GM19372 (cell line): ENCODE measurements around the gene DAB2IP.

Experiments used
- ATAC-seq: cut with Tn5 transposase; IDR thresholded peaks from one replicate; pipeline ENCODE4 v1.9.1; 2021; ENCODE audit warnings: mild to moderate bottlenecking, low read depth, moderate library complexity; ENCODE audit not compliant: unreplicated experiment

DAB2IP gene

DNA sequence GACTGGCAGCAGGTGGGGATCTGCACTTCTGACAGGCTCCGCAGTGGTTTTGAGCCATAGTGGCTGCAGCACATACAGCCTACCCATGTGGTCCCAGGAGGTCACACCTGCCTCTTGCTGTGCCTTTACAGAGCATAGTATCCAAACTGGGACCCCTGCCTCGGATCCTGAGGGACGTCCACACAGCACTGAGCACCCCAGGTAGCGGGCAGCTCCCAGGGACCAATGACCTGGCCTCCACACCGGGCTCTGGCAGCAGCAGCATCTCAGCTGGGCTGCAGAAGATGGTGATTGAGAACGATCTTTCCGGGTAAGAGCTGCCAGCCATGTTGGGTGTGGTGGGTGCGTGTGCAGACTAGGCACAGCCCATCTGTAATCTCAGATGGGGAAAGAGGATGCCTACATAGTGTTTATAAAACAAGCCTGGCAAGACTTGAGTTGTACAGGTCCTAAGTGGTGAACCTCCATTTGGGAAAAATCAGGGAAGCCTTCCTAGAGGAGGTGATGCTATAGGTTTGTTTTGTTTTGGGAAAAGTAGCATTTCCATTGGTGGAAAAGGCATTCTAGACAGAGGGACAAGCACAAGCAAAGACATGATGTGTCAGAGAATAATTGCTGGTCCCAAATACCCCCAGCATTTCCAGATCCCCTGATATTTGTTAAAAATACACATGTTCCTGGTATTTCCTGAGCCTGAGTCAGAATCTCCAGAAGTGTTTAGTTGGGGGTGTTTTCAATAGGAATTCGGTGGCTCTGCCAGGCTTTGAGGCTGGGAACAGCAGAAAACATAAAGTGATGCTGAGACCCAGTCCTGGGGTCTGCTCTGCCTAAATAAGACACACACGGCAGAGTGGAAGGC lies 119.2 kb downstream of the DAB2IP start:
- ATAC-seq, result no peak

DNA sequence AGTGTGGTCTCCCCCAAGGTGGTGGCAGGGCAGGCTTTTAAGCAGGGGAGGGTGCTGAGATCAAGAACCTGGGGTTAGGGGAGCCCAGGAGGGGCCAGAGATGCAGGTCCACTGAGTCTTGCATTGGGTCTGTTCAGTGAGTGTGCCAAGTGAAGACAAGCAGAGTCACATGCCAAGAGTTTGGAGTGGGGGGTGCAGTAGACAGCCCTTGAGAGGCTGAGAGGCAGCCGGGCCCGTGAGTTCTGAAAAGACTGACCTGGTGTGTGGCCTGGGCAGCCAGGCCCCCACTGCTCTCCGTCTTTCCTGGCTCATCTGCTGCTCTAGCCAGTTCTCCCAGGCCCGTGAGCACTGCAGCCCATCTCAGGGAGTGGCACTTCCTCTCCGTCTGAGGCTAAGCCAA lies 120.0 kb downstream of the DAB2IP start:
- ATAC-seq, result no peak

DNA sequence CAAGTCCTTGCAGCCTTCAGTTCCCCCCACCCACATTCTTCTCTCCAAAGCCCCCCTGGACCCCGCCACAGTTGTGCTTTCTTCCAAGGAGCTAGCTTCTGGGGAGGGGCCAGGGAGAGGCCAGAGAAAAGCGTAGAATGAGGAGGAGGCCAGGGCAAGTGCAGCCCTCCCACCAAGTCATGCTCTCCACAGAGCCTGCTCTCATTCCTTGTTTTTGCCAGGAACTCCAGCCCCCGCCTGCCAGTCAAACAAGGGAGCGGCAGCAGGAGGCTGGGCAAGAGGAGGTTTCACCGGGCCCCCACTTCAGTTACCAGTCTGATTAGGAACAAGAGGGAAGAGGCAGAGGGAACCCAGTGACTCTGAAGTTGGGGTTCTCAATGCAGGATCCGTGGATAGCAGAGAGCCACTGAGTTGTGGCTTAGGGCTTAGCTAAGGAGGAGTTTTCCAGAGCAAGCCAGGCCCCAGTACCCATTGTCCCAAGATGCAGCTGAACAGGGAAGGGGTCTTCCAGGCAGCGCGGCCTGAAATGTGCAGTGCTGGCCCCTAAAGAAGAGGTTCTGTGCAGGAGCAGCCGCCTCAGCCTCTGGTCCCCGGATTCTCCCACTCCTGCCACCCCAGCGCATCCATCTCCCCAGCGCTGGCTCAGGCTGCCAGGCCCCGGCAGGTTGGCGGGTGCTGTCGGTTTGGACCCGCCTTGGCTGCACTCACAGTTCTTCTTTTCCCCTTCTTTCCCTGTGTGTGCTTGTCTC lies 120.6 kb downstream of the DAB2IP start:
- ATAC-seq, result no peak

DNA sequence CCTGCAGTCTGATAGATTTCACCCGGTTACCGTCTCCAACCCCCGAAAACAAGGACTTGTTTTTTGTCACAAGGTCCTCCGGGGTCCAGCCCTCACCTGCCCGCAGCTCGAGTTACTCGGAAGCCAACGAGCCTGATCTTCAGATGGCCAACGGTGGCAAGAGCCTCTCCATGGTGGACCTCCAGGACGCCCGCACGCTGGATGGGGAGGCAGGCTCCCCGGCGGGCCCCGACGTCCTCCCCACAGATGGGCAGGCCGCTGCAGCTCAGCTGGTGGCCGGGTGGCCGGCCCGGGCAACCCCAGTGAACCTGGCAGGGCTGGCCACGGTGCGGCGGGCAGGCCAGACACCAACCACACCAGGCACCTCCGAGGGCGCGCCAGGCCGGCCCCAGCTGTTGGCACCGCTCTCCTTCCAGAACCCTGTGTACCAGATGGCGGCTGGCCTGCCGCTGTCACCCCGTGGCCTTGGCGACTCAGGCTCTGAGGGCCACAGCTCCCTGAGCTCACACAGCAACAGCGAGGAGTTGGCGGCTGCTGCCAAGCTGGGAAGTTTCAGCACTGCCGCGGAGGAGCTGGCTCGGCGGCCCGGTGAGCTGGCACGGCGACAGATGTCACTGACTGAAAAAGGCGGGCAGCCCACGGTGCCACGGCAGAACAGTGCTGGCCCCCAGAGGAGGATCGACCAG lies 121.3 kb downstream of the DAB2IP start:
- no peak for ATAC-seq

DNA sequence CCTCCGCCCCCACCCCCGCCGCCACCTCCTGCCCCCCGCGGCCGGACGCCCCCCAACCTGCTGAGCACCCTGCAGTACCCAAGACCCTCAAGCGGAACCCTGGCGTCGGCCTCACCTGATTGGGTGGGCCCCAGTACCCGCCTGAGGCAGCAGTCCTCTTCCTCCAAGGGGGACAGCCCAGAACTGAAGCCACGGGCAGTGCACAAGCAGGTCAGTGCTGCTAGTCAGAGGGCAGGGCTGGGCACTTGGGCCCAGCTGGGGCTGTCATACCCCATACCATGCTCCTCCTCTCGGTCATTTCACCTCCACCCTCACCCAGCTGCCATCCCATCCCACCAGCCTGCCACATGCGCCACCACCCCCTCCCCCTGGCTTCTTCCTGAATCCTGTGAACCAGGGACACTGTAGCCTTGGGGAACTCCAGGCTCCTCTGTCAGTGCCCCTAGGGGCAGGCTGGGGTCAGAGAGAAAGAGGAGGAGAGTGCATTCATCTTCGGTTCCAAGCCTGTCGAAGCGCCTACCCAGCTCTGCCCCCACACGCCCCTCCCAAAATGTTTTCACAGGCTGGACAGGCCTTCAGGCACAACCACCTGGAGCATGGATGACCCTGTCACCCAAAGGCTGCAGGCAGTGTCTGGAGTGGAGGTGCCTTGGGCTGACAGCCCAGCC lies 122.0 kb downstream of the DAB2IP start:
- ATAC-seq, result no peak

DNA sequence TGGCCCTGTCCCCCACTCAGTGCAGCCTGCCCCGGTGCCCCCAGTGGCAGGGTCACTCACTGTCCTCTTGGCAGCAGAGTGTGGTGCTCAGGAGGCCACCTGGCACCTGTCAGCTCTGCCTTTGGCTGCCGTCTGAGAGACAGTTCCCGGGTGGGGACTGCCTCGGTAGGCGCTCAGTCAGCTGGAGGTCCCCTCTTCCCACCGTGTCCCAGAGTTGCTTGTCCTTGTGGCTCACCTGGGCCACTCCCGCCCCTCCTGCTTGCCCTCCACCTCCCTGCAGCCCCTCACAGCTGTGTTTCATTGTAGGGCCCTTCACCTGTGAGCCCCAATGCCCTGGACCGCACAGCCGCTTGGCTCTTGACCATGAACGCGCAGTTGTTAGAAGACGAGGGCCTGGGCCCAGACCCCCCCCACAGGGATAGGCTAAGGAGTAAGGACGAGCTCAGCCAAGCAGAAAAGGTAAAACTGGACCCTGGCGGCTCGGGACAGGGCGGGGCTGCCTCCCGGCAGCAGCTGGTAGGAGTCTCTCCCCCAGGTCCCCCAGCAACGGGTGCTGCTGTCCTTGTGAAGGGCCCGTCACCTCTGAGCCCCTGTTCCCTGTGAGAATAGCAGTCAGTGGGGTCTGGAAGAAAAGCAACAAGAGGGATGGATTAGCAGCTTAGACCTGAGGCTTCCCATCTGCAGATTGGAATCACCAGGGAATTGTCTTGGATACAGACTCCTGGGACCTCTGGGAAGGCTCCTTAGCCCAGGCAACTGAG lies 122.7 kb downstream of the DAB2IP start:
- ATAC-seq, result no peak

DNA sequence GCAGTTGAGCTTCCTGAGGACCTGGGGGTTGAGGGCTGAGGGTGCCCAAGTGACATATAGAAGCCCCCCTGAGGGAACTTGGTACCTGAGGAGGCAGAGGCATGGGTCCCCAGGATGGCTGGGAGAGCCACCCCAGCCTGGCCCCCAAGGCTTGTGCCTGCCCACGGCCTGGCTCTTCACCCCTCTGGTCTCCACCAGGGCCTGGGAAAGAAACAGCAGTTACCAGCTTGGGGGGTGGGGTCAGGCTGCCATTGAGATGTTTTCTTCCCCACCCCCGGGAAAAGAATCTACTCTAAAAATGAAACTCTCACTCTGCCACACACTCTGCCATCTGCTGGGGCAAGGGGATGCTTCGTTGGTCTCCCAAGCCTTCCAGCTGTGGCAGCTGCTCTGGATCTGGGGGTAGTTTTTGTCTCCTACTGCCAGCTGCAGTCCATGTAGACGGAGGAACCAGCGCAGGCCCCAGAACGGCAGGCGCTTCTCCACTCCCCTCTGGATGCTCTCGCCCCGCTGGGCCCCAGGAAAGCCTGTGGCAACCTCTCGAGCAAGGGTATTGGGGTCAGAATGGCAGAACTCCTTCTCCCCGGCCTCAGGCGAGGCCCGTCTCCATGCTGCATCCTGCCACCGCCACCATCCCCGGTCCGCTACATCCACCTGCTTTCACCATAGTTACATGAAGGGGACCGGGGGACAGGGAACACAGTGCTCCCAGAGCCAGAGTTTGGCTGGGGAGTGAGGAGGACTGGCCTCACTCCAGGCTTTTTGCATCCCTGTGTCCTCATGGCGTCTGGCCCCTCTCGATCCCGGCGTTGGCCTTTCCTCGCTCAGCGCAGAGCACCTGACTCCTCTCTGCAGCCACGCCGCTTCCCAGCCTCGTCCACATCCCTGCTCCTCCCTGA lies 123.5 kb downstream of the DAB2IP start:
- ATAC-seq, result no peak

DNA sequence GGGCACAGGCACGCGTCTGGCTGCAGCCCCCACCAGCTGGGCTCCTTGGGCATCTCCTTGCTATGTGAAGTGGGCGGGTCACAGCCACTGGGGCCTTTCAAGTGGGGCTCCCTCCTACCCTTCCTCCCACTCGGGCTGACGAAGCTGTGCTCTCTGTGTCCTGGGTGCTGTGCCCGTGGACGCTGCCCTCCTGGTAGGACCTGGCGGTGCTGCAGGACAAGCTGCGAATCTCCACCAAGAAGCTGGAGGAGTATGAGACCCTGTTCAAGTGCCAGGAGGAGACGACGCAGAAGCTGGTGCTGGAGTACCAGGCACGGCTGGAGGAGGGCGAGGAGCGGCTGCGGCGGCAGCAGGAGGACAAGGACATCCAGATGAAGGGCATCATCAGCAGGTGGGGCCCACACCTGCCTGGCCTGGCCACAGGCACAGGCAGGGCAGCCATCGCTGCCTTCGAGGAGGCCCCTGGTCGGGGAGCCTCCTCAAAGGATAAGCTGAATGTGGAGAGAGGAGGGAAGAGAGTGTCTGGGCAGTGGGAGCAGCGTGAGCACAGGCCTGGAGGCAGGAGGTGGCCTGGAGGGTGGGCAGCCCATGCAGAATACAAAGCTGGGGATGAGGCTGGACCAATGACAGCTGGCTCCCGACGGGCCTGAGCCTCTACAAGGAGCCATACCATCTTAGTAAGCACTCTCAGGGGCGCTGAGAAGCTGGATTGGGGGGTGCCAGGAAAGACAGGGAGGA lies 124.7 kb downstream of the DAB2IP start:
- ATAC-seq, result no peak

DNA sequence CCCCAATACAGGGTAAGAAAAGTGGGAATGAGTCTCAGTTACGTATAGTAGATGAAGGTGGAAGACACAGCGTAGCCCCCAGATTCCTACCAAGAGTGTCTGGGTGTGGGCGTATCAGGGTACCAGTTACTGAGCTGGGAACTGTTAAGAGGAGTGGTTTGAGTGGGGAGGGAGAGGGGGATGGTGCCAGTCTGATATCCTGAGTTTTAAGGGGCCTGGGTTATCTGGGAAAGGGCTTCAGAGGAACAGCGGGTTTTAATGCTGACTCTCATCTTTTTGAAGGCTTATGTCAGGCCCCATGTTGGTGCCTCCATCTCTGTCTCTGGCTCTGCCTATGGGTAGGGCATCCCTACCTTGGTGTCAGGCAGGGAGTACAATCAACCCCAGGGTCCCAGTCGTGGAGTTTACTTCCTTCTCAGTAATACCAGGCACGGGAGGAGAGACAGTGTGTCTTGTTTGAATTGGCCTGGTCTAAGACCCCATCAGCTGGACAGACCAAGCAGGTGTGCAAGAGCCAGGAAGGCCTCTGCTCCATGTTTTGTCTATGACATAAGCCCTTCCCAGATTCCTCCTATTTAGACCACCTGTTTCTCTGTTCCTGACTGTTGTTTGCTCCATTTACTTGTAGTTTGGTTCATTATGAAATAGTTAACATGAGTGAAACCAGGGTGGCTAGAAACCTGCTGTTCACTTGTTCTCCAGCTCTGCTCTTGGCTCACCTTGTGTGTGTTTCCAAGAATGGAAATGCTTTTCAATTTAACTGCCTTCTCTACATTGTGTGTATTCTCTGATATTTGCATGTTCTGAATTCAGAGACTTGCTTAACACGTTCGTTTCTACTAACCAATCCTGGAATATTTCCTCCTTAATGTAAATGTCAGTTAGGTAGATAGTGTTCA lies 125.6 kb downstream of the DAB2IP start:
- no peak for ATAC-seq

DNA sequence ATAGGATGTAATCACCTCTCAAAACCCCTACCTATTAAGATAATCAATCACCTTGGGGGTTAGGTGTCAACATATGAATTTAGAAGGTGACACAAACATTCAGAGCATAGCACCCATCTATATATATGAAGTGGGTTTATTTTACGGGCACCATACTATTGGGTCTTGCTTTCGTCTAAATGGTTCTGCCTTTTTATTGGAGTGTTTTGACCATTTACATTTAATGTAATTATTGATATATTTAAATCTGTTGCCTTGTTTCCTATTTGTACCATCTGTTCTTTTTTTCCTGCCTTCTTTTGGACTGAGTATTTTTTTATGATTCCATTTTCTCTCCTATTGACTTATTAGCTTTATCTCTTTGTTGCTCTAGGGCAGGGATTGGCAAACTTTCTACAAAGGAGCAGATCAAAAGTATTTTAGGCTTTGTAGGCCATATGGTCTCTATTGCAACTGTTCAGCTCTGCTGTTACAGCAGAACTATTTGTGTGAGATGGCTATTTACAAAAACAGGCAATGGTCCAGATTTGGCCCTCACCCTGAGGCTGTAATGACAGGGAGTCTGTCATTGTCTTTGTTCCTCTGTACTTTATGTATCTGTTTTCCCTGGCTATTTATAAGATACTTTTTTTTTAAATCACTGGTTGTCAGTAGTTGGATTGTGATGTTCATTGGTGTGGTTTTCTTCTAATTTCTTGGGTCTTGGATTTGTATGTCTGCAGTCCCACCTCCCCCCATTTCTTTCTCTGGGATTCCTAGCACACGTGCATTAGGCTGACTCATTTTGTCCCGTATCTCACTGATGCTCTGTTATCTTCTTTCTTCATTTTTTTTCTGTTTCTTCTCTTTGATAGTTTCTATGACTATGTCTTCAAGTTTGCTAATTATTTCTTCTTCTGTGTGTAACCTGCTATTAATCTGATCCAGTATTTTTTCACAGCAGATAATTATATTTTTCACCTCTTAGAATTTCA lies 127.1 kb downstream of the DAB2IP start:
- ATAC-seq, result no peak

DNA sequence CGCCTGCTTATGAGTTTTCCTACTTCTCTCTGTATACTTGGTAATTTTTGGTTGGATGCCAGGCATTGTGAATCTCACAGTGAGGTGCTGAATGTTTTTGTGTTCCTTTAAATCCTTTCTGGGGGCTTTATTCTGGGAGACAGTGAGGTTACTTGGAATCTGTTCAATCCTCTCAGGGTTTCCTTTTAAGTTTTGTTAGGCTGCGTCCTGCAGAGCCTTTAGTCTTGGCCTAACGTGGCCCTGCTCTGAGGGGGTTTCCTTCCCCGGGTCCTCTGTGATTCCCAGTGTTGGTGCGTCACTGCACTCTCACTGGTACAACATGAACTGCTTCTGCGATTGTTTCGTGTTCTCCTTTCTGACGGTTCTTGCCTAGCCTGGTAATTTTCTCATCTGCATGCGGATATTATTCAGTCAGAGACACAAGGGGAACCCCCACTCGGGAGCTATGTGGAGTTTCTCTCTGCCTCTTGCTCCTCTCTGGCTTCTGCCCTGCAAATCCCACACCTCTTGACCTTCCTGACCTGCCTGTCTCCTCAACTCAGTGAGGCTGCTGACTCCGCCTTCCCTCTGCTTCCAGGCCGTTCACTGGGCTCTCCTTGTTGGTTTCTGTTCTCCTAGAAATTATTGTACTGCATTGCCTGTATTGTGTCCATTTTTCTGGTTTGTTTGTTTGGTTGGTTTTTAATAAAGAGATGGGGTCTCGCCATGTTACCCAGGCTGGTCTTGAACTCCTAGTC lies 128.1 kb downstream of the DAB2IP start:
- ATAC-seq, result no peak

DNA sequence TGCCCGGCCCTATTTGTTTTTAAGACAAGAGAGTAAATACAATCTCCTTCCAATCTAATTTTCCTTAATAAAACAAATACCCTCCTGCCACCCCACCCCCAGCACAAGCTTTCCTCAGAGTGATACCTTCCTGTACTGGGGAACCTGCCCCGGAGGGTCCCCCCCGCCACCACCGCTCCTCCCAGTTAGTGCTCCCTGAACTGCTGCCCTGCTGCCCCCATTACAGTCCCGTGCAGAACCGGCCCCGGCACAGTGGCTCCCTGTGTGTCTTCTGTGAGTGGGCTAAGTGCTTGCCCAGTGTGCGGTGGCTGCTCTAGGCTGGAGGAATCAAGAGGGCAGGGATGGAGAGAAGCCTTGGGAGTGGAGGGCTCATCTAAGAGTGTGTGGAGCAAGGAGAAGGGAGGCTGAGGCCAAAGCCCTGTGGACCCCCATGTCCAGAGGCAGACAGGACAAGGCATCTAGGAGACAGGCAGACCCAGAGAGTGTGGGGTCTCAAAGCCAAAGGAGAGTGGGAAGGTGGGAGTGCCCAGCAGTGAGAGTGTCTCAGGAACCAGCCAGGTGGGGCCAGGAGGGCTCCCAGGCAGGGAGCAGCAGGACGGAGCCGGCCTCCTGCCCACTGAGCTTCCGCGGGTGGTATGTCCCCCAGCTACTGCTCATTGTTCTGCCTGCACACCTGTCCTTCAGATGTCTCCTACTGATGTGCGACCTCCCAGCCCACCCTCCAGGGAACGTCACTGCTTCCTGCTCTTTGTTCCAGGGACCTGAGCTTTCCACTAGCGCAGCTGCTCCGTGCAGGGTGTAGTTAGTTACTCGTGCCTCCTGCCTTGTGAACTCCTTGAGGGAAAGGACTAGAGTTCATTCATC lies 129.0 kb downstream of the DAB2IP start:
- ATAC-seq, result no peak

DNA sequence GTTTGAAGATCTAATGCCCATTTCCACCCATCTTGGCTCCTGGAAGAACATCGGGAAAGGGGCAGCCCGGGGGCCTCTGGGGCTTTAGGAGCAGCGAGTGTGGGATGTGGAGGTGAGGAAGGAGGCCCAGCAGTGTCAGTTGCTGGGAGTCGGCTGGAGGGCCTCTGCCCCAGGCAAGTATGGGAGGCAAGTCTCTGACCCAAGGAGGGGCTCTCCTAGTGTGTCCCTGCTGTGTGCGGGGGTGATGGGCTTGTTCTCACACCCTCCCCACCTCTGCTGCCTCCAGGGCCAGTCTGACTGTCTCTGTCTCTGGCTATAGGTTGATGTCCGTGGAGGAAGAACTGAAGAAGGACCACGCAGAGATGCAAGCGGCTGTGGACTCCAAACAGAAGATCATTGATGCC lies 129.7 kb downstream of the DAB2IP start:
- ATAC-seq, result no peak

DNA sequence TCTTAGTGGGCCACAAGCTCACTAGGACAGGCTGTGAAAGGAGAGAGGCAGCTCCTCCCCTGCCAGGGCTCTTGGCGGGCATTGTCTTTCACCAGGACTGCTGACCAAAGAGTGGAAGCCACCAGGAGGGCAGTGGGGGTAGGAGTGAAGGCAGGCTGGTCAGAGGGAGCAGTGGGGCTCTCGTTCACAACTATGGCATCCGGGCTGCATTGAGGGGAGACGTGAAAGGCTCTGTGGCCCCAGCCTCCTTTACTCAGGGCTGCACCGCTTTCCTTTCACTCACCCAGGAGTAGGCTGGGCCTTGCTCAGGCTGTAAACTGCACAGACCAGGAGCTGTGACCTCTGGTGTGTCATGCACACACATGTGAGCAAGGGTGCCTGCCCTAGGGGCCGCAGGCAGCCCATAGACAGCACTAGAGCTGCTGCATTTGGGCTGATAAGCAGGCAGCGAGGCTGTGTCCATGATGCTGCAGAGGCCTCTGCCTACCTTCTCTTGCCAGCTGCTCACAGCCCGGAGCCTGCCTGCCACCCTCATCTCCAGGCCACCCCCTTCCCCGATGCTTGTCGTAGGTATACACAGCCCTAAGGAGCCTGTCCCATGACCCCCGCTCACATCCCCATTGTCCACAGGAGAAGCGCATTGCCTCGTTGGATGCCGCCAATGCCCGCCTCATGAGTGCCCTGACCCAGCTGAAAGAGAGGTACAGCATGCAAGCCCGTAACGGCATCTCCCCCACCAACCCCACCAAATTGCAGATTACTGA lies 130.4 kb downstream of the DAB2IP start:
- no peak for ATAC-seq
